NCI-H2081 (cell line): ENCODE measurements around the gene OPN3.

Source experiments
- DNase-seq, 2 experiments: peaks; one replicate each; lab custom pipeline; 2025; lab: John Stamatoyannopoulos, UW

The OPN3 gene

GRCh38 chr1:241646201-241646600, 6.0 kb upstream of the OPN3 start:
- DNase-seq = no peak

DNA sequence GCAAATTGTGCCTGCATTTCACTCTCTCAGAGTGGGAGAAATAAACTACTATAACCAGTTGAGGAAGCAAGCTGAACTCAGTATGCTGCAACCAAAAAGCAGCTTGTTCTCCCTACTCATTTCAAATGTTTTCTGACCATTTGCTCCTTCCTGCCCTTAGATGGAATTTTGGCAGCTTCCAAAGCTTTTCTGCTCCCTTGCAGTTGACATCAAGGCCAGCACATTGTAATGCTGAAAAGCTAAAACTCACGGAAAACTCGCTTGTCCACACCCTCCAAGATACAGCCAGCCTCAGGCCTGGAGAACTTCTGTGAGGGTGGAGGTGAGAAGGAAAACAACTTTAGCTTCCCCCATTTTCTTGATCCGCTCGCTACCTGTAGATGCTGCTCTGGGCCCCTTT, 5.0 kb upstream of the OPN3 start:
- DNase-seq = no peak

- DNase-seq = no peak
Measured at GRCh38 chr1:241644259-241644658, 4.1 kb upstream of the OPN3 start.

- DNase-seq = no peak
Measured at GRCh38 chr1:241642593-241642944, 2.4 kb upstream of the OPN3 start.

DNA sequence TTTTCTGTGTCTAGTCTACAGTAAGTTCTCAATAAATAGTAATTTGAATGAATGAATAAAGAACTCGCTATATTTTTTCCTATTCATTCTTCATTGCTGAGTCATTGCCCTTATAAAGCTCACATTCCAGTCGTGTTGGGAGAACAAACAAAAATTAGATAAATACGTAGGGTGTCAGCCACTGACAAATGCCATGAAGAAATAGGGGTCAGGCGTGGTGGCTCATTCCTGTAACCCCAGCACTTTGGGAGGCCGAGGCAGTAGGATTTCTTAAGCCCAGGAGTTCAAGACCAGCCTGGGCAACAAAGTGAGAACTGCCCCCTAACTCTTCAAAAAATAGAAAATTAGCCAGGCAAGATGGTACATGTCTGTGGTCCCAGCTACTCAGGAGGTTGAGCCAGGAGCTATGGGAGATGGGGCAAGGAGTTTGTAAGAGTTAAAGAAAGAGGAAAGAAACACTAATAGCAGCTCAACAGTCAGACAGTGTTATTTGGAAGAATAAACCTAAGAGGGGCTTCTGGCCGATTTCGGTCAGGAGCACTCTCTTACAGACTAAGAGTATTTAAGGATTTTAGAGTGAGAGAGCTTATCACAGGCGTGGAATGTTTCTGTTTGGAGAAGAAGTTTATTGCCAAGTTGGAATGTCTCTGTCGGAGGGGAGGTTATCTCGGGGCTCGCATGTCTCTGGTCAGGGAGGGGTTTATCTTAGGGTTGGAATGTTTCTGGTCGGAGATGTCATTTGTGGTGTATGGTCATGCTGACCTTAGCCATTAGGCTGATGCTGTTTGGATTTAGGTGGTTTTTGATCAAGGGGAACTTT, 1.8 kb upstream of the OPN3 start:
- no peak for DNase-seq

GRCh38 chr1:241640867-241641622, 876 bp upstream of the OPN3 start:
- no peak for DNase-seq

DNA sequence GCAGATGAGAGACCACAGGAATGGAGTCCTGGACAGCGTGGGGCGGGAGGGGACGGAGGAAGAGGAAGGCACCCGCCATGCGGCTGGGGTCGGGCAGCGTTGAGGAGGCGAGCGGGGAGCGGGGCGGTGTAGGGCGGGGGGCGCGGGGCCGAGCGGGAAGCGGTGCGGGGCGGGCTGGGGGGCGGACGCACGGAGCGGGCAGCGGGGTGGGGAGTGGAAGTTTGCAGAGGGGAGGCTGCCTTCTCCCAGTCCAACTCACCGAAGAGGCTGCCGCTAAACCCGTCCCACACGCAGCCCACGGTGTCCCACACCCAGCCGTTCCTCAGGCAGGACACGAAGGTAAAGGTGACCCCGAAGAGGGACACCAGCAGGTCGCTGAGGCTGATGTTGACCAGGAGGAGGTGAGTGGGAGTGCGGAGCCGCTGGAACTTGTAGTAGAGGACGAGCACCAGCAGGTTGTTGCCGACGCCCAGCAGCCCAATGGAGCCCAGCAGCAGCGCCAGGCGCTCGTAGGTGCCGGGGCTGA, 483 bp downstream of the OPN3 start:
- DNase-seq = peak; percentile 26 to 78

DNA sequence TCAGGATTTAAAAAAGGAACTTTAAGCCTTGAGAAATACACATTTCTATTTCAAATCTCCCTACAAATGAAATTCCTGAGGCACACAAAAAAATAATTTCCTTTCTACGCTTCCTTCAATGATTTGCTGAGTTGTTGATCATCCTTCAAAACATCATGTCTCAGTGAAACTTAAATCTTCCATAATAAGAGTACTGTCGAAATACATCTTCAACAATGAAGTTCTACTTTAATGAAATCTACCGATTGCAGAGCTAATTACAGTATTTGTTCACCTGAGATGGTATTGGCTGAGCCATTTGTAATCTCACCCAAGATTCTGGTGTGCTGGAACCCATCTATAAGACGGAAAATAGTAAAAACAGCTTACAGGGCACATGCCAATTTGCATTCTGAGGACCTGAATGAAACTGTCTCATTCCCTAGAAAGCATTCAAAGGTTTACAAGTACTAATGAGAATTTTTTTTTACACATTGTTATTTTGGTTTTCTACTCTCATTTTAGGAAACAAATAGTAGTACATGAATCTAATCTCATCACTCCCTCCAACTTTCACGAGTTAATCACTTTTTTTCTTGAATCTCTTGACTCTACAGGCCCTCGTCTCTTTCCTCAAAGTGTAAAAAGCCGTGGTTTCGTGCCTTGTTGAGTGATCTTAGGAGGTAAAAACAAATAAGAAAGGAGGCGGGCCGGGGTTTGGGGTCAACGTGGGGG, 1.1 kb downstream of the OPN3 start:
- no peak for DNase-seq

DNA sequence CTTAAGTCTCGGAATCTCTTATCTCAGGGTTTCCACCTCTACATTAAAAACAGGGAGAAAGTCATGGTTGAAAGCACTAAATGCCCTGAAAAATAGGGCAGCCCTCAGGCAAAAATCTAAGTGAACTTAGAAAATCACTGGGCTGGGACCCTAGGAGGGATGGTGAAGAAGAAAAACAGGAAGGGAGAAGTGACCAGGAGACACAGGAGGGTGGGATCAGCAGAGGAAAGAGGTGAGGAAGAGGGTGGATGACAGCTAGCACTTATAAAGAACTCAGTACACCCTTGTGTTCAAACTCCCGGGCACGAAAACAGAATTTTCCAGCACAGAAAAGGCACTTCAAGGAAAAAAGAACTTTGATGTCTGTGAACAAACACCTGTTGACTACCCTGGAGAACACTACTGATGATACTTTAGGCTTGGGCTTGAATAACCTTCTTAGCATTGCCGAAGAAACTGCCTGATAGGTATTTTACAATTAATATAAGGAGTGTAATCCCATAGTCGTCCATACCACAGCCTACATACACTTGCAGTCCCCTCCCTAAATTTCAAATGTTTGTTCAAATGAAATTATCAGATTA, 2.0 kb downstream of the OPN3 start:
- no peak for DNase-seq

DNA sequence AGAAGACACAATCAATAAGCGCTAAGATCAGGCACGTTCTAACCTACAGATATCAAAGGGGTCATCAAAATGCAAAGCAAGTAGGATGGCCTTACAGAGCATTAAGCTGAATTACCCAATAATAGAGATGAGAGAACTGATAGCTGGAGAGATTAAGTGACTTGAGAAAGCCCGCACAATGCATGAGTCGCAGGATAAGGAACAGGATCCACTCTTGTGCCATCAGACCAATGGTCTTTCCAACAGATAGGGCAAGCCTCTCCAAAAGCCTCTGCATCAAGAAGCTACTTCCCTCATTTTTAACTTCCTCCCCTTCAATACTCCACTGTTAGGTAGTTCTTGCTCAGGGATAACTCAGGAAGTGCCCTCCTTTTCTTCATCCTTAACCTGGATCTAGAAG, 2.6 kb downstream of the OPN3 start:
- DNase-seq = no peak

DNA sequence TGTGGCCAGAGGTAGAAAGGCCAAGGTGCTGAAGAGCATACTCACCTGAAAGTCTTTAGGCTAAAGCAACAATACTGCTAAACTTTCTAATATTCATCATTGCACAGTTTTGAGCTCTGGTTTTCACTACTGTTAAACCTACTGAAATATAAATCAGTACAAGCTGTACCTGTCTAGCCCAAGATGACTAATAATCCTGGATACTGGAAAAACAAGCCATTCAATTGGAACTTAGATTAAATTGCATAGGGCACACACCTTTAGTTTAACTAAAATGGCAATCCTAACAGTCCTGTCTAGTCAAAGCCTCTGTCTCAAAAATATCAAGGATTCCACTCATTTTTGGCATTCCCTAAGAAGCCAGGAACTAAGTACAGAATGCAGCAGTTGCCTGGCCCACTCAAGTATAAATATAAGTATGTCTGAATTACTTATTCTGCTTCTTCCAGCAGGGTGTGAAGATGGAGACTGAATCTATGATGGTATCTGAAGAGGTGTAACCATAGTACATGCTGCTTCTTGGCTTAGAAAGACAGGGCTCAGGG, 3.1 kb downstream of the OPN3 start:
- DNase-seq = no peak

GRCh38 chr1:241636291-241636690, 3.9 kb downstream of the OPN3 start:
- no peak for DNase-seq

DNA sequence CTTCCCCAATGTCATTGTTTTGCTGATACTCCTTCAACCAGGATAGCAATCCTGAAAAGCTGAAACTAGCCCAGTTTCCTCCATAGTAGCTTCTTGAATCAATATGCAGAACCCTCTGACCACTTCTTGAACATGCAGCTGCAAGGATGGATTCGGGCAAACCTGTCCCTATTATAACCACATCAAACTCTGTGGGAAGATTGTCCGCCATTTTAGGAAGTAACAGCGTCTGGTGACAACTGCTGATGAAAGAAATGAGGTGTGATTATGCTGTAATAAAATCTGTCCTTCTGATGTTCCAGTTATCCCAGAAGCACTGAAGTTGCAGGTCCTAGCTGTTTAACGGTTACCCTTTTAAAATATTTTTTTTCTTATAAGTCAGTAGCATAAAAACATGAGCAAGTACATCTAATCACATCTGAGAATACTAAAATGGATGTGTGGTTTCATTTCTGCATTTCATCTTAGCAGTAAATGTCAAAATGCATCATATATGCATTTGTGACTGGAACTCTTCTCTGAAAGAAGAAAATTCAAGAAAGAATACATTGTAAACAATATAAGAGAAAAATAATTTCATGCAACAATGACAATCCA, 4.5 kb downstream of the OPN3 start:
- DNase-seq = no peak

GRCh38 chr1:241632987-241633386, 7.2 kb downstream of the OPN3 start:
- no peak for DNase-seq

GRCh38 chr1:241631674-241632073, 8.5 kb downstream of the OPN3 start:
- no peak for DNase-seq

GRCh38 chr1:241630899-241631298, 9.3 kb downstream of the OPN3 start:
- DNase-seq = no peak

DNA sequence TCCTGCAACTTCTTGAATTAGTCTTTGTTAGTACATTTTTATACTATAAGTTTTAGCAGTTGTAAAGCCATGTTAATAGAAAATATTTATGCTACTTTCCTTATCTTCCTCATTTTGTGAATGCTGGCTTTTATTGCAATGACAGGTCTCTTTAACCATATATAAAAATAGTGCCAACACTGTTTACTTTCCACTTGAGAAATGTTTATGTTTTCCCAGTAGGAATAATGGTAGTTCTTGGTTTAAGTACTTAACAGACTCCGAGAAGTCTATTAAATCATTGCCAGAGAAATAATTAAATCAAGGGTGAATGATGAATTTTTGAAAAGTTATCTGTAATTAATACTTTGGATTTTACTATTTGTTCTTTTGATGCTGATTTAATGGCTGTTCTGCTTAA, 9.7 kb downstream of the OPN3 start:
- no peak for DNase-seq

DNA sequence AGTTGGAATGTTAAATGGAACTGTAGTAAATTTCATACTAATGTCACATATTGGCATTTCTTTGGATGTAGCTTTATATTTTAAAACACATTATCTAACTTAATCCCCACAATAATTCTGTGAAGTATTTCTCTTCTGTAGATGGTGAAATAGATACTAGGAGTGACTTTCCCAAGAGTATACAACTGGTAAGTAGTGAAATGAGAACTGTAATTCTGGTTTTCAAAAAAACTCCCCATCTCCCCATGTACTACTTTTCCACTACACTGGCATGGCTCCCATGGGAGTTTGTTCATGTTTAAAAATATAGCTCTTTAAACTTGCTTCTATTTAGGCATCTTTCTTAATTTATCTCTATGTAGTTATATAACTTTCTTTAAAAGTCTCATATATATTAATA, 10.2 kb downstream of the OPN3 start:
- DNase-seq = no peak

DNA sequence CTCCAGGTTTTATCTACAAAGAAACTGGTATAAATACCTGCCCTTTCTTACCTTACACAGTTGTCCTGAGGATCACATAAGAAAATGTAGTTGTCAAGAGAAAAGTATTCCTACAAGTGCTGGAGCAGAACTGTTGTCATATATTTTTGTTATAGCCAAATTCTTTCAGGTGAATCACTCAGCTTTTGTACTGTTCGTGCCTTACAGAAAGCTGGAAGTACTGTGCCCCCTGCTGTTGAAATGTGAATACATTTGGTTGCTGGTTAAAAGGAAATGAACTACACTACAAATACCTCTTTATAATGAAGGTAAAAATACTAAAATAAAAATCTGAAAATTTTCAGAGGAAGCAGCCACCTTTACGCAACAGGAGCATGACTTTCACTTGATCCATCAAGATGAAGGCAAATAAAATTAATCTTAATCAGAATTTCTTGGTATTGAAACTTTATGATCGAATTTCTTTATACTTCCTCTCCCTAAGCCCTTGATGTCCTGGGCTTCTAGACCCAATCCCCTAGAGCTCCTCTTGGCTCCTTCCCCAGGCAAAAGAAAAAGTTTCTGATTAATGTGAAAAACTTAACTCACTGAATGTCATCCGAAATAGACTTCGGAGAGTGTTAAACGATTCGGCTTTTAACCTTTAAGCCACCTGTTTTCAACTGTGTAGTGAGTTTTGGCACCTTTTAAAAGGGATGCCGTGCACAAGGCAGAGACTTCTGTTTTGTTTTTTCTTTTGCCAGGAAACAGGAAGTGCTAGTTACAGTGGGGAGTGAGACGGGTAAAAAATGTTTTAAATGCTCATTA, 12.5 kb downstream of the OPN3 start:
- DNase-seq = peak; percentile 42 to 57

GRCh38 chr1:241624935-241625334, 15.2 kb downstream of the OPN3 start:
- no peak for DNase-seq

GRCh38 chr1:241622669-241623068, 17.5 kb downstream of the OPN3 start:
- no peak for DNase-seq
